ENCODE data around the gene JPH3.
A peak's percentile ranks its signal among the peaks of the same experiment; 100 is the strongest.
"Not testable (repeated sequence)": the region's sequence is repeated elsewhere in the genome, so short reads cannot be mapped to it uniquely, and the experiment has no call there.

The JPH3 gene

GRCh38 chr16:87722590-87723225 is 120.4 kb downstream of the JPH3 start:
- DNase-seq = peak; percentile 12

GRCh38 chr16:87723226-87723623 is 120.9 kb downstream of the JPH3 start:
- peak; percentile 97 for DNase-seq

GRCh38 chr16:87724490-87725291 is 122.4 kb downstream of the JPH3 start:
- peak; percentile 28 for DNase-seq

- no peak for DNase-seq
These were observed 123.4 kb downstream of the JPH3 start for GRCh38 chr16:87725596-87726235.

GRCh38 chr16:87726577-87726976 is 124.3 kb downstream of the JPH3 start:
- not testable (repeated sequence) for DNase-seq

- DNase-seq = no peak
These were observed 125.0 kb downstream of the JPH3 start for GRCh38 chr16:87727346-87727745.

GRCh38 chr16:87728026-87728425 is 125.7 kb downstream of the JPH3 start:
- DNase-seq = no peak

- no peak for DNase-seq
These were observed 127.1 kb downstream of the JPH3 start for GRCh38 chr16:87729266-87729954.

- no peak for DNase-seq
These were observed 129.3 kb downstream of the JPH3 start for GRCh38 chr16:87731607-87732006.

- no peak for DNase-seq
These were observed 130.9 kb downstream of the JPH3 start for GRCh38 chr16:87733190-87733589.

- DNase-seq = no peak
These were observed 132.3 kb downstream of the JPH3 start for GRCh38 chr16:87734644-87735043.

GRCh38 chr16:87735270-87736007 is 133.1 kb downstream of the JPH3 start:
- no peak for DNase-seq

GRCh38 chr16:87736008-87736382 is 133.7 kb downstream of the JPH3 start:
- no peak for DNase-seq

- DNase-seq = no peak
These were observed 137.5 kb downstream of the JPH3 start for GRCh38 chr16:87739801-87740200.

GRCh38 chr16:87740441-87740840 is 138.1 kb downstream of the JPH3 start:
- DNase-seq = no peak

GRCh38 chr16:87740909-87741424 is 138.7 kb downstream of the JPH3 start:
- DNase-seq = no peak

- no peak for DNase-seq
These were observed 139.6 kb downstream of the JPH3 start for GRCh38 chr16:87741700-87742415.

GRCh38 chr16:87742781-87743490 is 140.6 kb downstream of the JPH3 start:
- DNase-seq = no peak

- DNase-seq = no peak
These were observed 142.6 kb downstream of the JPH3 start for GRCh38 chr16:87744750-87745514.

GRCh38 chr16:87746178-87746577 is 143.9 kb downstream of the JPH3 start:
- no peak for DNase-seq

Data from NCI-H1092 treated with DMSO at 0.1 percent for 48 hours (cell line).